ENCODE results near the gene RMND5A.

Gene RMND5A

GRCh38 chr2:86791573-86791972 lies 71.5 kb downstream of the RMND5A start:
- DNase-seq (ENCODE audit: low read depth): no peak

- DNase-seq (ENCODE audit: low read depth): no peak
Measured at GRCh38 chr2:86793752-86794151, 73.7 kb downstream of the RMND5A start.

- no peak for DNase-seq (ENCODE audit: low read depth)
Measured at GRCh38 chr2:86794861-86795260, 74.8 kb downstream of the RMND5A start.

- DNase-seq (ENCODE audit: low read depth): no peak
Measured at GRCh38 chr2:86800856-86801567, 80.9 kb downstream of the RMND5A start.

- no peak for DNase-seq (ENCODE audit: low read depth)
Measured at GRCh38 chr2:86806059-86806857, 86.2 kb downstream of the RMND5A start.

- DNase-seq (ENCODE audit: low read depth): no peak
Measured at GRCh38 chr2:86807133-86807467, 87.0 kb downstream of the RMND5A start.

GRCh38 chr2:86807468-86808275 lies 87.6 kb downstream of the RMND5A start:
- no peak for DNase-seq (ENCODE audit: low read depth)

GRCh38 chr2:86808315-86809161 lies 88.4 kb downstream of the RMND5A start:
- DNase-seq (ENCODE audit: low read depth): peak; percentile 62

GRCh38 chr2:86809481-86810121 lies 89.5 kb downstream of the RMND5A start:
- DNase-seq (ENCODE audit: low read depth): no peak

- DNase-seq (ENCODE audit: low read depth): no peak
Measured at GRCh38 chr2:86815611-86816010, 95.5 kb downstream of the RMND5A start.

GRCh38 chr2:86818114-86818801 lies 98.2 kb downstream of the RMND5A start:
- DNase-seq (ENCODE audit: low read depth): no peak

GRCh38 chr2:86818957-86819356 lies 98.9 kb downstream of the RMND5A start:
- DNase-seq (ENCODE audit: low read depth): no peak

GRCh38 chr2:86821306-86821705 lies 101.2 kb downstream of the RMND5A start:
- no peak for DNase-seq (ENCODE audit: low read depth)

- no peak for DNase-seq (ENCODE audit: low read depth)
Measured at GRCh38 chr2:86821842-86822241, 101.8 kb downstream of the RMND5A start.

- DNase-seq (ENCODE audit: low read depth): no peak
Measured at GRCh38 chr2:86822668-86823345, 102.7 kb downstream of the RMND5A start.

GRCh38 chr2:86825036-86825692 lies 105.1 kb downstream of the RMND5A start:
- no peak for DNase-seq (ENCODE audit: low read depth)

- DNase-seq (ENCODE audit: low read depth): no peak
Measured at GRCh38 chr2:86825693-86826381, 105.7 kb downstream of the RMND5A start.

GRCh38 chr2:86826951-86827350 lies 106.9 kb downstream of the RMND5A start:
- no peak for DNase-seq (ENCODE audit: low read depth)

Data from T-helper 22 cell (primary cell).